ENCODE data around the gene LATS2.

Gene LATS2

DNA sequence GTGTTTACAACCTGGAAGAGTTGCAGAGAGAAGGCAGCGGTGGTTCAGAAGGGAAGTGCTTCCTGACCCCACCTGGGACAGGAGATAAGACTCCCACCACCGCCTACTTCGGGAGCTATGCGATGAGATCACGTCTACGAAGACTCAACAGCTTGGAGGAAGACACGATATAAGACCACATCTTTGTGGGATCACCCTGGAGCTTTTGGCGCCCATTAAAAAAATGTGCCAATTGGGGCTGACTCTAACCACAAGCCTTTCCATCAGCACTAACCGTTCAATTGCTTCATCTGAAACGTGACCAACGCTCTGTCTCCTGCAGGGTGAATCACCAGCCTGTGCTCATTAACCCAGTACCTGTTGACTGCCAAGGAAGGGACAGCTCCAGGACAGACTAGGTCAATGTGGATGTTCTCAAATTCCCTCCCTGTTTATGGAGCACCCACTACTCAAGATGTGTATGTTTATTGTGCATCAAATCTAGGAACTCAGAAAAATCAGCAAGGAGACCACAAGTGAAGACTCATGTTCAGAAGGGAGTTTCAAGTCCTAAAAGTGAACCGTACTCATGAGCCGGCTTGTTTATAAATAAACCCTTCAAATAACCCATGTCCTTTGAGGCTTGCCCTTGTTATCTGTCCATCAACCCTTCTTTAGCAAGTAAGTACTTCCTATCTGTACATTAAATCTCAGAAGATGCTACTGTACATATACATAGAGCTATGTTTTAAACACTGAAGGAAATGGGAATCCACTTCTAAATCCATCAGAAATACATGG, 67.5 kb downstream of the LATS2 start:
- no peak for DNase-seq (ENCODE audit: low spot score)

DNA sequence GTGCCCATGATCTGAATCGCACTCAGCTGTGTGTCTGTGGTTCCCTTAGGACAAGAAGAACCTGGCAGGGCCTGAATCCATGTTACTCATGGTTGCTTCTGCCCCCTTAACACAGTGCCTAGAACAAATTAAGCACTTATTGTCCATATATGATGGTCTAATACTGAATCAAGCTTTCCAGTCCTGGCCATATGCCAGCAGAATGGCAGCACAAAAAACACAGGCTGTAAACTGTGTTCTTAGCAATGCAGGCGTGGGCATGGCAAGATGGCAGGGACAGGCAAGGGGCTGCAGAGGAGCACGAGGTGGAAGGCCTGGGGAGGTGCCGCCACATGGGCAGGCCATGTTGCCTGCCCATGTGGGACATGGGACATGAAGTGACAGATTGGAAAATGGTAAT, 68.2 kb downstream of the LATS2 start:
- DNase-seq (ENCODE audit: low spot score), result no peak

GRCh38 chr13:20991741-20992520, 69.5 kb downstream of the LATS2 start:
- DNase-seq (ENCODE audit: low spot score), result no peak

DNA sequence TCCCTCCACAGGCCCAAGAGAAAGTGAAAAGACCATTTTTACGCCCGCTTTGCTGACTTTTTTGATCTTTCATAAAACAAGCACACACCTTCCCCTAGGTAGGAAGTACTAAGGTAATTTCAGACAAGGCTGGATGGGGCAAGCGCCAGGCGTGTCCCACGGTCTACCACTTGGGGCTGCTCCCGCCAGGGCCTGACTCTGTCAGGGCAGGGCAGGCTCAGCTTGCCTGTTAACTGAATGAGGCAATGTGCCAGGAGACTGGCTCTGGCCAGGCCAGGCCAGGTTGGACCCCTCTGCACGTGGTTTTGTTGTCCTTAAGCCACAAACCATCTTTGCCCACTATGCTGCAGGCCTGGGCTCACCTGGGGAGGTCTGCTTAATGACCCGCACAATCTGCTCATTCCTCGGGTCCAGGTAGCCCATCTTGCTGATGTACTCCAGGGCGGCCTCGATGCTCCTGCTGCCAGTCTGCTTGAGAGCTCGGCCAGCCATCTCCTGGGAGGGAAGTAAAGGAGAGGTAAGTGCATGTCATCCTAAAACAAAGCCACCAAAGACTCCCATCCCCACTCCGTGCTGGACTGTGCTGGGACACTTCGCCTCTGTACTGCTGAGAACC, 70.4 kb downstream of the LATS2 start:
- no peak for DNase-seq (ENCODE audit: low spot score)

DNA sequence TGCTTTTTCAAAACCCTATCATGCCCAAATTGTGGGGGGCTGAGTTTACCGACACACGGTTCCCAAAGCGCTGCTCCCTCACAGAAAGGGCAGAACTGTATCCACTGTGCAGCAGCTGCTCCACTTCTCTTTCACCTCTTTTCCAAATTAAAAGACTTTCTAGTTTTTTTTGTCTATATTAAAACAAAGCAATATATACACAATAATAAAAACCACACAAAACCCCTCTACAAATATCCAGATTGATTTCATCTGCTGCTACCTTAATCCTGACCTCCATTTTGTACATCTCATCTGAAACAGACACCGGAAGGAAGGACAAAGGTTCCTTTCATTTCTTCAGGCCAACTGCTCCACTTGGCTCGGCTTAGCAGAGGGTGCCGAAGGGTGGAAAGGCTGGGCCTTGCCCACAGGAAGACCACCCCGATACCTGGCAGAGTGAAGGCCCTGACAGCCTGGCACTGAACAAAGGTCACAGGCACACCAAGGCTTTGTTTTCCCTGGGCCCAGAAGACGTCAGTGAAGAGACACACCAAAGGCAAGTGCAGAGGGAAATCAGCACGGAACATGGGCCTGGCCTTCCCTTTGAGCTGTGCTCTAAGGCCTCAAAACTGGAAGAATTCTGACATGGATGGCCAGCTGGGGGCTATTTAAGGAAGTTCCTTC, 71.6 kb downstream of the LATS2 start:
- DNase-seq (ENCODE audit: low spot score), result no peak

DNA sequence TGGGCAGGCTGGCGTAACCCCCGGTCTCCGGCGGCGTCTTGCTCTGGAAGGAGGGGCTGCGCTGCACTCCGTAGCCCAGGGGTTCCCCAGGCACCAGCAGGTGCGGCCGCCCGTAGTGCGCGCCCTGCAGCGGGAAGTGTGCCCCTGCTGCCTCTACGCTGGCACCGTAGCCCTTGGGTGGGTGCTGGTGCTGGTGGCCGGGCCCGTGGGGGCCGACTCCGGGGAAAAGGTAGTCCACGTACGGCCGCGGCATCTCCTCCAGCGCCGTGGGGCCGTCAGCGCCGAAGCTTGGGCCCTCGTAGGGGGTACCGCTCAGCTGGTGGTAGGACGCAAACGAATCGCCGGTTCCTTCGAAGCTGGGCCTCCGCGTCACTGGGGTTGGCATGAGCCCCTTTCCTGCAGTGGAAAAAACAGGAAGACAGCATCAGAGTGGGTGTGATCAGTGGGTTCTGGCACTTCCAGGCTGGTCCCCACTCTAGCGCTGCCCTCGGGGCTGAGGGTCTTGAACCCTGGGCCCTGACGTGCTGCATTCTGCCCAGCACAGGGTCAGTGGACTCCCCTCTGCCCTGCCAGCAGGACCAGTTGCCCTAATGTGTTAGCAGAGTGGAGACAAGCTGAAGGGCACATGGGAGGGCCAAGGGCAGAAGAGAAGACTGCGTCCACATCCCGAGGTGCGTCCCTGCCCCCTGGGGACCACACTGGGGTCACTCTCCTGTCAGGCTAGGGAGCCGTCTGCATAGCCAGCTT, 72.3 kb downstream of the LATS2 start:
- DNase-seq (ENCODE audit: low spot score), result no peak

- no peak for DNase-seq (ENCODE audit: low spot score)
Measured at GRCh38 chr13:20988033-20988908, 73.1 kb downstream of the LATS2 start.

DNA sequence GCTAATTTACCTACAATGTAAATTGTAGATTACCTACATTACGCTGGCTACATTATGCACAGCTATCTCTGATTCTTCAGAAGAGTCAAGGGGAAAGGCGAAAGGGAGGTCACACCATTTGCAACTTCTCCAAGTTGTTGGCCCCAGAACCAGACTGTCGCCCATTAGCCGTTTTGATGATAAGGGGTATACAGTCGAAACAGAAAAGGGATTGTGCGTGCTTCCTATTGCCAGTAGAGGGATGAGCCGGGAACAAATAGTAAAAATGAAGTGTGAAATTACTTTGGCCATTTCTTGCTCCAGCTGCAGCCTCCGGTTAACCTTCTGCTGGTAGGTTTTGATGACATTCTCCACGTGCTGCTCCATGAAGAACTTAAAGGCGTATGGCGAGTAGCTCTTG, 73.8 kb downstream of the LATS2 start:
- no peak for DNase-seq (ENCODE audit: low spot score)

DNA sequence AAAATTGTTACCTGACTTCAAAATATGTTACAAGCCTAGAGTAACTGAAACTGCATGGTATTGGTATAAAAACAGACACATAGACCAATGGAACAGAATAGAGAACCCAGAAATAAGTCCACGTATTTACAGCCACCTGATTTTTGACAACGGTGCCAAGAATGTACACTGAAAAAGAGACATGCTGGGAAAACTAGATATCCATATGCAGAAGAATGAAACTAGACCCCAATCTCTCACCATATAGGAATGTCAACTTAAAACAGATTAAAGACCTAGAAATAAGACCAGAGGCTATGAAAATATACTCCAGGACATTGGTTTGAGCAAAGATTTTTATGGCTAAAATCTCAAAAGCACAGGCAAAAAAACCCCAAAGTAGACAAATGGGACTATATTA, 76.5 kb downstream of the LATS2 start:
- no peak for DNase-seq (ENCODE audit: low spot score)

DNA sequence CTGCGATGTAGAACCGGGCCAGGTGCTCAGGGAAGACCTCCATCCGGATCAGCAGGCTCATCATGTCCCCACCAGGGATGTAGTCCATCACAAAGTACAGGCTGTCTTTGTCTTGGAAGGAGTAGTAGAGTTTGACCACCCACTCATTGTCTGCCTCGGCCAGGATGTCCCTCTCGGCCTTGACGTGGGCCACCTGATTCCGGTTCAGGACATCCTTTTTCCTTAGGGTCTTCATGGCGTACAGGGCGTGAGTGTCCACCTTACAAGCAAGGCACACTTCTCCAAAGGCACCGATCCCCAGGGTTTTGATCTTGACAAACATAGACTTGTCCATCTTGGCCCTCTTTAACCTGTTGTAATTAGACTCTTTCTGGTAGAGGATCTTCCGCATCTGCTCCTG, 78.0 kb downstream of the LATS2 start:
- no peak for DNase-seq (ENCODE audit: low spot score)

GRCh38 chr13:20981370-20982095, 79.9 kb downstream of the LATS2 start:
- no peak for DNase-seq (ENCODE audit: low spot score)

DNA sequence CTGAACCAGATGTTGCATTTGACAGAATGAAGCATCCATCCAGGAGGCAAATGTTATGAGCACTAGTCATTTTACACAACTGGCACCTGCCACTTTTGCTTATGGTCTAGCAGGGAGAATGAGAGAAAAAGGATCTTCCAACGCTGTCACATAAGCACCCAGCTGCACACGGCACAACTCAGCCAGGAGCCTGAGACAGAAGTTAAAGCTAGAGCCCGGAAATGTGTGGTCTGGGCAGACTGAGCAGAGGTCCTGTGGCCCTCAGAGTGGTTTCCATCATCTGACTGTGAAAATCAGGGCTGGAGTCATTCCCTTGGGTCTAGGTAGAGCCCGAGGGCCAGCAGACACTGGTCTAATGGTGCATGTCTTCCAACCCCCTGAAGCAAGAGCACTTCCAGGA, 80.5 kb downstream of the LATS2 start:
- no peak for DNase-seq (ENCODE audit: low spot score)

DNA sequence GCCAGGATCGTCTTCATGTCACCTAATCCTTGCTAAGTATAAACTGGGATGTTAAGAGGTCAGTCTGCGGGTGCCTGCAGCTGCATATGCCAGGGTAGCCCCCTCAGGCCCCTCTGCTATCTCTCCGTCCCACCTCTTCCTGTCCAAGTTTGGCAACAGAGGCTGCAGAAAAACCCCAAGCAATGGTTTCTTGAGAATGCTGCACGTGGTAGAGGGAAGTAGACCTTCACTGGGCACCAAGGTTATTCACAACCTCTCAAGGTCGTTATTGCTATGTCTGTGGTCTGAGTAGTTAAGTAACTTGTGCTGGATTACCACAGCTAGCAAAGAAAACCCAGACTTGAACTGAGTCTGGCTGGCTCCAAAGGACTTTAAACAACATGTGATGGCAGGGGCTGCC, 81.0 kb downstream of the LATS2 start:
- DNase-seq (ENCODE audit: low spot score), result no peak

GRCh38 chr13:20977394-20977793, 84.0 kb downstream of the LATS2 start:
- DNase-seq (ENCODE audit: low spot score), result no peak

GRCh38 chr13:20974981-20975585, 86.3 kb downstream of the LATS2 start:
- DNase-seq (ENCODE audit: low spot score), result no peak

DNA sequence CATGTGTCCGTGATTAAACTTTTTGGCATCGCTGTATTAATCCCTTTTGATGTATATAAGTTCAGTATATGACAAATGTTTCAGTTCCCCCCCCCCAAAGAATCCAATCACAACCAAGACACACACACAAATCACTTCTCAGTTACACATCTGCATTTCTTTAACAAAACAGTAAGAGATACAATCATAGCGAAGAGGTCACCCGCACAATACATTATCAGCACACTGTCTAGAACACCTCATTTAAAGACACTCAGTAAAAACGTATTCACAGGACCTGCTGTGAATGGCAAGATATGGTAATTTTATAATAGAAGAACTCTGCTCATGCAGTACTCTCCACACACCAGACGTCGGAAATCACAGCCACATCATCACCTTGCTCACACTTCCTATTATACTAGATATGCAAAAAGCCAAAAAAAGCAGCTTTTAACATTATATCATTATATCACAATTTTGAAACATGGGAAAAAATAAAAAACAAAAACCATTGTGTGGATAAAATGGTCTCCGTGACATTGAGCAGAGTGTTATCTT, 87.4 kb downstream of the LATS2 start:
- DNase-seq (ENCODE audit: low spot score), result no peak

DNA sequence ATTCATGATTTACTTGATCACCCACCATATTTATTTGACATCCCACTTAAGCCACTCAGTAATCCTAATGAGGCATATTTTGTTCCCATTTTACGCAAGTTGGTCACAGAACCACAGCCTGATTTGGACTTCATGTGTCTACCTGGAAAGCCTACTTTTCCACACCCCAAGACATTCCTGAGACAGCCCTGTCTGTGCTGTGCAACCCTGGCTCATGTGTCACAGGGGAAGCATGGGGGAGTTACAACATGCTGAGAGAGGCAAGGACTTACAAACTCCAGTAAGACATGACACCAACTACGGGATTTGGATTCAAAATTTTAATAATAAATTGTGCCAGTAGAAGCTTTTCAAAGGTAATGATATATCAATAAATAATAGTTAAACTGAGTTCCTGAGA, 88.7 kb downstream of the LATS2 start:
- DNase-seq (ENCODE audit: low spot score), result no peak

DNA sequence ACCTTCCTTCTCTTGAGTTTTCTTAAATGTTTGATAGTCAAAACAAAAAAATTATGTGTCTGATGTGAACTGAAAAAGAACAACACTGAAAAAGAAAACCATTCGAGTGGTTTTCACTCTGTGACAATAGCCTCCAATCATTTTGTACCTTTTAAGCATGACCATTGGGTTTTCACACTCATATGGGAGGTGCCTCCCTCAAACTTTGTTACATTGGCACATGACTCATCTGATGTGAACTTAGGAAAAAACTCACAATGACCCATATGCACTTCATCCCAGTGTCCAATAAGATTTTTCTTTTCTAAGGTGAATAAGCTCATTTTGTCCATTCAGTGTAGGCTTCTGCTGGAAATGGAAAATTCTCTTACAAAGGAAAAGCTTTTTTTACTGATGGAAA, 92.2 kb downstream of the LATS2 start:
- no peak for DNase-seq (ENCODE audit: low spot score)

DNA sequence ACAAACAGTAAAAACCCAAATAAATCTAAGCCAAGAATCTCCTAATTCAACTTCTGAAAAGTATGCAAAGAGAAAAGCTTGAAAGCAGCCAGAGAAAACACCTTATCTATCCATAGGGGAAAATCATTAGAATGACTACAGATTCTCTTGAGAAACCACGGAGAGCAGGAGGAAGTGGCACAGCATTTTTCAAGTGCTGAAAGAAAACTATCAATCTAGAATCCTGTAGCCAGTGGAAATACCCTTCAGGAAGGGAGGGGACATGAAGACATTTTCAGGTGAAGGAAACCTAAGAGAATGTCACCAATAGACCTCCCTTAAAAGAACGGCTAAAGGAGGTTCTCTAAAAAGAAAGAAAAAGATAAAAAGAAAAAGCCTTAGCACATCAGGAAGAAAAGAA, 92.6 kb downstream of the LATS2 start:
- no peak for DNase-seq (ENCODE audit: low spot score)
